Right lobe of liver (tissue), 6 donors: ENCODE results near the gene SLC39A3. TPM values are rescaled to one million over a fixed set of nuclear protein-coding genes. Genes with fewer than 3 reads are reported as not detected.

Experiments used
- ATAC-seq, 4 donors: fragments of 200-7000 bp; cut with Tn5 transposase; one replicate each; pipeline ENCODE4 v1.9.1; 2020; ENCODE audit warnings: mild to moderate bottlenecking in 4 of 4, moderate library complexity in 4 of 4
- DNase-seq, 3 donors: peaks; one replicate each; pipeline ENCODE4 v3.0.0-alpha.2; 2020
- H3K27ac ChIP-seq, 3 donors: fragments of 200-600 bp; one replicate each; pipeline ENCODE4 v1.8.0; 2022
- H3K27me3 ChIP-seq, 2 donors: fragments of 200-600 bp; one replicate each; pipeline ENCODE4 v1.8.0; 2022
- H3K36me3 ChIP-seq, 4 donors: fragments of 200-600 bp; sonication (generic) in 1 of 4; one replicate each; pipeline versions ENCODE4 v1.5.1 to v1.8.0; 2017 to 2022; ENCODE audit warnings: control low read depth in 1 of 4
- H3K4me1 ChIP-seq, 4 donors: fragments of 200-600 bp; sonication (generic) in 1 of 4; one replicate each; pipeline versions ENCODE4 v1.5.1 to v1.8.0; 2017 to 2022; ENCODE audit warnings: control low read depth in 1 of 4
- H3K4me3 ChIP-seq, 3 donors: fragments of 200-600 bp; one replicate each; pipeline ENCODE4 v1.8.0; 2022
- H3K9me3 ChIP-seq, 4 donors: fragments of 200-600 bp; sonication (generic) in 1 of 4; one replicate each; pipeline versions ENCODE4 v1.5.1 to v1.8.0; 2017 to 2022; ENCODE audit warnings: control low read depth in 1 of 4
- POLR2A ChIP-seq: fragments of 450-650 bp; IDR thresholded peaks from one replicate; pipeline ENCODE4 v1.6.1; 2017; ENCODE audit warnings: antibody characterized with exemption, mild to moderate bottlenecking
- WGBS: methylation state at CpG from one replicate; pipeline ENCODE4 v1.1.6; 2018; ENCODE audit warnings: low coverage, low lambda C conversion rate; ENCODE audit not compliant: insufficient coverage; ENCODE audit errors: missing lambda C conversion rate; 5-methylcytosine and 5-hydroxymethylcytosine counted together
- intact Hi-C, 2 donors: fragments of 100-400 bp; cut with DNase I; formaldehyde crosslinking; loops; one replicate each; pipeline versions ENCODE4 v1.11.2 to v1.14.1; 2022
- total RNA-seq, 6 experiments: library from RNA; depleted of rRNA in 2 of 6; stranded (reverse); fragments of >200 nt in 2 of 6; fragmentation: NEBNext Ultra II Directional in 3 of 6; extraction: Animal tissue kit (Norgen Biotek cat#: 25700) in 3 of 6; gene quantifications; one replicate each; pipeline versions ENCODE4 v1.1.0 to v1.2.4, GENCODE V29; 2016 to 2023
- TF ChIP-seq, protein P1 (sequence below), 4 donors: fragments of 200-600 bp in 3 of 4; fragments of 450-650 bp in 1 of 4; IDR thresholded peaks; one replicate each; pipeline versions ENCODE4 v1.5.1 to v1.8.0; 2016 to 2022; ENCODE audit warnings: antibody characterized with exemption in 4 of 4, mild to moderate bottlenecking in 2 of 4
- donor health status: DM: no; HTN: yes; CAD: no.
- donor health status: DM: no; HTN: no; CAD: no.
- donor health status: DM: no; HTN: no; CAD: no.
- donor health status: DM: no; HTN: yes; CAD: no.
- donor health status: DM: no; HTN: yes; CAD: no.

SLC39A3 gene
- total RNA-seq, 6 experiments from 2014 or later, result 13.5 to 29.5 (median 19.6) TPM

DNA sequence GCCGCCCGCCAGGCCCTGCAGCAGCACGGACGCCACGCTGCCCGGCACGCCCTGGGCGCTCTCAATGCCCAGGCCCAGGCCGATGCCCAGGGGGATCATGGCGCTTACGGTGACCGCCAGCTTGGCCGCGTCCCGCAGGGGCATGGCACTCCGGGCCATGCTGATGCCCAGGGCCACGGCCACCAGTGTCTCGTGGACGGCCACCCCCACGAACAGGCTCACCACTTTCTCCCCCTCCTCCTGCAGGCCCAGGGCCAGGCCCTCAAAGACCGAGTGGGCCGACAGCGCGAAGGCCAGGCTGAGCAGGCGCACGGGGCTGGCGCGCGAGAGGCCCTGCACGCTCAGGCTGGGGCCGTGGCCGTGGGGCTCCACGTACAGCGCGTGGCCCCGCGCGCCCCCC lies 6.9 kb downstream of the SLC39A3 start:
- no peak for ATAC-seq
- no CpG with 5 or more reads among the region's 38 CpGs for WGBS

DNA sequence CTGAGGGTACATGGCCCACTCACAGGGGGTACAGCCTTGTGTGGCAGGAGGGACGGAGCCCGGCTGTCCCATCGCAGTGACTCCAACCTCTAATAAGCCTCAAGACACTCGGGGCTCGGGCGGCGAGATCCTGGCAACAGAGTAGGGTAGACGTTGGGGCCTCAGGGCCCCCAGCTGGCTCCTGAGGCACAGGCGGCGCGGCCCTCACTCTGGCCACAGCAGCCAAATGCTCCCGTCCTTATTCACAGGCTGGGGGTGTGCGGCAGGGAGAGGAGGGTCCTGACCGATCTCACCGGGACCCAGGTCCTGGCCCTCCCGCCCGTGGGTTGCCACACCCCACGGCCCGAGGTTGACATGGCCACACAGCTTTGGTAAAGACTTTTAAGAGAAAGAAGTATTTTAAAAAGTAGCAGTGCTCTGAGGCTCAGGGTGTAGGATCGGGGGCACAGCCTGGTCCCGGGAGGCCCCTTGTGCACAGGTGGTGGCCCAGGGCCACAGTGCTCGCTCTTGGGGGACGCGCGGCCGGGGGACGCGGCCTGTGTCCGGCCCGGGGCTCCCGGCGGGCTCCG lies 7.6 kb downstream of the SLC39A3 start:
- no peaks in the 10 kb centered on the region for H3K27me3 ChIP-seq
- 93% methylated on average over 3 of the region's 33 CpGs for WGBS
- ATAC-seq (no peak), DNase-seq (no peak)
- TF ChIP-seq, protein P1, sequence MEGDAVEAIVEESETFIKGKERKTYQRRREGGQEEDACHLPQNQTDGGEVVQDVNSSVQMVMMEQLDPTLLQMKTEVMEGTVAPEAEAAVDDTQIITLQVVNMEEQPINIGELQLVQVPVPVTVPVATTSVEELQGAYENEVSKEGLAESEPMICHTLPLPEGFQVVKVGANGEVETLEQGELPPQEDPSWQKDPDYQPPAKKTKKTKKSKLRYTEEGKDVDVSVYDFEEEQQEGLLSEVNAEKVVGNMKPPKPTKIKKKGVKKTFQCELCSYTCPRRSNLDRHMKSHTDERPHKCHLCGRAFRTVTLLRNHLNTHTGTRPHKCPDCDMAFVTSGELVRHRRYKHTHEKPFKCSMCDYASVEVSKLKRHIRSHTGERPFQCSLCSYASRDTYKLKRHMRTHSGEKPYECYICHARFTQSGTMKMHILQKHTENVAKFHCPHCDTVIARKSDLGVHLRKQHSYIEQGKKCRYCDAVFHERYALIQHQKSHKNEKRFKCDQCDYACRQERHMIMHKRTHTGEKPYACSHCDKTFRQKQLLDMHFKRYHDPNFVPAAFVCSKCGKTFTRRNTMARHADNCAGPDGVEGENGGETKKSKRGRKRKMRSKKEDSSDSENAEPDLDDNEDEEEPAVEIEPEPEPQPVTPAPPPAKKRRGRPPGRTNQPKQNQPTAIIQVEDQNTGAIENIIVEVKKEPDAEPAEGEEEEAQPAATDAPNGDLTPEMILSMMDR (IDR thresholded peaks at IDR 0.05), result no peak
- TF ChIP-seq POLR2A, result no peak
- intact Hi-C loops, result no loop called here
- H3K36me3 ChIP-seq, result peaks cover 0 to 4% (median 0%) of the 10 kb centered on the region in 4 donors
- H3K27ac ChIP-seq, result no peak overlapping the region
- H3K9me3 ChIP-seq, result no peaks in the 10 kb centered on the region
- no peak overlapping the region for H3K4me3 ChIP-seq
- no peaks in the 10 kb centered on the region for H3K4me1 ChIP-seq

More for the DNA sequence above, 6.9 kb downstream of the SLC39A3 start:
- DNase-seq, result no peak
- intact Hi-C loops, result no loop called here
- Histone ChIP-seq H3K27ac (no peak overlapping the region), H3K4me1 (no peaks in the 10 kb centered on the region), H3K36me3 (peaks cover 0 to 4% (median 0%) of the 10 kb centered on the region in 4 donors), H3K27me3 (no peaks in the 10 kb centered on the region), H3K4me3 (no peak overlapping the region), H3K9me3 (no peaks in the 10 kb centered on the region)
- TF ChIP-seq POLR2A, result no peak
- TF ChIP-seq, protein P1 (IDR thresholded peaks at IDR 0.05), result no peak

DNA sequence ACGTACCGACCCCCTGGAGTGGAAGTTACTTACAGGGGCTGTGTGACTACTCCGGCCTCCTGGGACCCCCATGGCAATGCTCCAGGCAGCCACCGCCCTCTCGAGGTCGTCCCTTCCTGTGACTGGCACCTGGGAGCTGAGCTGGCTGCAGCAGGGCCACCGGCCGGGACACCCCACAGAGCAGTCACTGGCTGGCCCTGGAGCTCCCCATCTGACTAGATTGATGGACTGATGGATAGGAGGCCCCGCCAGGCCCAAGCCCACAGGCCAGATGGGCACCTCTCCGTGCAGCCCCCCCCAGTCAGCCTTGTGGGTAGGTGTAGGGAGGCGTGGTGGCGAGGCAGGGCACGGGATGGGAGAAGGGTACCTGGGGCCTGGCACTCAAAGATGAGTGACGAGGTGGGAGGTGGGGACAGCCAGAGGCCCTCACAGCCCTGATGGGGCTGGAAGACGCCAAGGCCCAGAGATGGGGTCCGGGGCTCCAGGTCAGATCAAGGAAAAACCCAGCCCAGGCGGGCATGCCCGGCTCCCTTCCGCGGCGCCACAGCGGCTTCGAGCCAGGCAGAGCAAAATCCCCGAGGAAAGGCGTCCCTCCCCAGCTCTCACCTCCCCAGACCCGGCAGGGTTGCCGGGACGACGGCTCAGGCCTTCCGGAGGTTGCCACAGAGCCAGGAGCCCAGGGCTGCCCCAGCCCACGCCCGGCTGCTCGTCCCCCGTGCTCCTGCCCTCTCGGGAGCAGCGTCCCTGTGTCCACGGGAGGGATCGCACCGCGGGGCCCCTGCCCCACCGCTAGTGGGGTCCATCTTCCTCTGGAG lies 8.4 kb downstream of the SLC39A3 start:
- H3K9me3 ChIP-seq, result no peaks in the 10 kb centered on the region
- H3K36me3 ChIP-seq, result no peaks in the 10 kb centered on the region
- H3K27me3 ChIP-seq, result no peaks in the 10 kb centered on the region
- no peak for DNase-seq
- no peak overlapping the region for H3K27ac ChIP-seq
- WGBS, result 92% methylated on average over 14 of the region's 41 CpGs
- TF ChIP-seq POLR2A, result no peak
- TF ChIP-seq, protein P1 (IDR thresholded peaks at IDR 0.05), result no peak
- H3K4me1 ChIP-seq, result no peaks in the 10 kb centered on the region
- intact Hi-C loops, result no loop called here
- no peak for ATAC-seq
- no peak overlapping the region for H3K4me3 ChIP-seq

DNA sequence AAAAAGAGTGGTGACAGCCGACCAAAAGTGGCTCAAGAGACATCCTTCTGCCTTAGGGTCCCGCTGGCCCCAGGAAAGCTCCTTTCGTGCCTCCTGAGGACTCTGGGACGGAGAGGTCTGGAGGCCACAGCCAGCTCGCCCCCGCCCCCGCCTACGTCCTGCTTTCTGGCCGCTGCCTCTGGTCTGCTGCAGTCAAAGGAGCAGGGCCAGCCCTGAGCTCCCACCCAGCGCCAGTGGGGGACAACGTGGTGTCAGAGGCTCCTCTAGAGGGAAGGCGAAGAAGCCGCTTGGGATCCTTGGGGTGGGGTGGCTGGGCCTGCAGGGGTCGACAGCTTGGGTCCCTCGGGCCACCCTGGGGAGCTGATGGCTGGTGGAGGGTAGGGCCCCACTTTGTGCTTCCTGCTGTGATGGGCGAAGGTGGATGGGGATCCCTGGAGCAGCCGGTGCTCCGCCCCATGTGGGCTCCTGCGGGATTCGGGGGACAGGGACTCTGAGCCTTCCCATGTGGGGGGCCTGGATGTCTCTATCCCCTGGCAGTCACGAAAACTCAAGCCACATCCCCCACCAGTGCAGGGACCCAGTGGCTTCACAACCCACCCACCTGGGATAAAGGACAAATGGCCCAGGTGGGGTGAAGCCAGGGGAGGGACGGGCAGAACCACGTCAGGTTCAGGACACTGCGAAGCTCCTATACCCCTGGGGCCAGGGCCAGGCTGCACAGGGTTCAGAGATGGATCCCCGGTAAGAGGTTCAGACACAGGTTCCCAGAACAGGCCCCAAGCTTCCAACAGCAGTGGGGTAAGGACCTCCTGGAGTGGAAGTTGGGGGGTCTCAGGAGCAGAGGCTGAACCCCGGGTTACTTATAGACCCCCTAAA lies 9.6 kb downstream of the SLC39A3 start:
- no peak overlapping the region for H3K27ac ChIP-seq
- H3K9me3 ChIP-seq, result no peaks in the 10 kb centered on the region
- no peak overlapping the region for H3K4me3 ChIP-seq
- H3K27me3 ChIP-seq, result no peaks in the 10 kb centered on the region
- no peaks in the 10 kb centered on the region for H3K4me1 ChIP-seq
- H3K36me3 ChIP-seq, result no peaks in the 10 kb centered on the region
- DNase-seq (no peak), ATAC-seq (no peak)
- 87% methylated on average over 11 of the region's 26 CpGs for WGBS
- TF ChIP-seq, protein P1 (IDR thresholded peaks at IDR 0.05), result no peak
- TF ChIP-seq POLR2A, result no peak
- intact Hi-C loops, result no loop called here
